ENCODE results near the gene FOXP1.

Gene FOXP1

GRCh38 chr3:71399478-71399877, 184.1 kb downstream of the FOXP1 start:
- H3K4me1 ChIP-seq (ENCODE audit: control insufficient read depth, insufficient read depth, low read length, unreplicated experiment): peaks cover 22% of the 10 kb centered on the region
- no peak overlapping the region for H3K4me3 ChIP-seq (ENCODE audit: low read depth, low read length)
- no peaks in the 10 kb centered on the region for H3K79me2 ChIP-seq (ENCODE audit: control insufficient read depth, insufficient read depth, low read length, unreplicated experiment)
- no peaks in the 10 kb centered on the region for H3K27me3 ChIP-seq (ENCODE audit: insufficient read depth, low read length)
- no peaks in the 10 kb centered on the region for H3K36me3 ChIP-seq (ENCODE audit: insufficient read depth, low read length)
- no peak overlapping the region for H2AFZ ChIP-seq (ENCODE audit: low read length, unreplicated experiment)
- H3K27ac ChIP-seq (ENCODE audit: low read depth, low read length): no peak overlapping the region

- H3K79me2 ChIP-seq (ENCODE audit: control insufficient read depth, insufficient read depth, low read length, unreplicated experiment): no peaks in the 10 kb centered on the region
- H3K4me1 ChIP-seq (ENCODE audit: control insufficient read depth, insufficient read depth, low read length, unreplicated experiment): peaks cover 22% of the 10 kb centered on the region
- H3K27me3 ChIP-seq (ENCODE audit: insufficient read depth, low read length): no peaks in the 10 kb centered on the region
- H3K36me3 ChIP-seq (ENCODE audit: insufficient read depth, low read length): no peaks in the 10 kb centered on the region
- H2AFZ ChIP-seq (ENCODE audit: low read length, unreplicated experiment): no peak overlapping the region
- no peak overlapping the region for H3K4me3 ChIP-seq (ENCODE audit: low read depth, low read length)
- no peak overlapping the region for H3K27ac ChIP-seq (ENCODE audit: low read depth, low read length)
These were observed 185.2 kb downstream of the FOXP1 start for GRCh38 chr3:71398157-71398836.

GRCh38 chr3:71397726-71398125, 185.8 kb downstream of the FOXP1 start:
- no peaks in the 10 kb centered on the region for H3K36me3 ChIP-seq (ENCODE audit: insufficient read depth, low read length)
- H3K27me3 ChIP-seq (ENCODE audit: insufficient read depth, low read length): no peaks in the 10 kb centered on the region
- no peaks in the 10 kb centered on the region for H3K79me2 ChIP-seq (ENCODE audit: control insufficient read depth, insufficient read depth, low read length, unreplicated experiment)
- no peak overlapping the region for H3K4me3 ChIP-seq (ENCODE audit: low read depth, low read length)
- peaks cover 22% of the 10 kb centered on the region for H3K4me1 ChIP-seq (ENCODE audit: control insufficient read depth, insufficient read depth, low read length, unreplicated experiment)
- no peak overlapping the region for H3K27ac ChIP-seq (ENCODE audit: low read depth, low read length)
- H2AFZ ChIP-seq (ENCODE audit: low read length, unreplicated experiment): no peak overlapping the region

GRCh38 chr3:71397046-71397445, 186.5 kb downstream of the FOXP1 start:
- no peak overlapping the region for H2AFZ ChIP-seq (ENCODE audit: low read length, unreplicated experiment)
- H3K79me2 ChIP-seq (ENCODE audit: control insufficient read depth, insufficient read depth, low read length, unreplicated experiment): no peaks in the 10 kb centered on the region

GRCh38 chr3:71395927-71396695, 187.4 kb downstream of the FOXP1 start:
- Histone ChIP-seq H3K27ac (ENCODE audit: low read depth, low read length) (peak overlapping the region; percentile 75), H3K4me1 (ENCODE audit: control insufficient read depth, insufficient read depth, low read length, unreplicated experiment) (peaks cover 22% of the 10 kb centered on the region), H3K79me2 (ENCODE audit: control insufficient read depth, insufficient read depth, low read length, unreplicated experiment) (no peaks in the 10 kb centered on the region)

More at GRCh38 chr3:71397046-71397445, 186.5 kb downstream of the FOXP1 start:
- Histone ChIP-seq H3K27me3 (ENCODE audit: insufficient read depth, low read length) (no peaks in the 10 kb centered on the region), H3K27ac (ENCODE audit: low read depth, low read length) (no peak overlapping the region), H3K4me3 (ENCODE audit: low read depth, low read length) (no peak overlapping the region), H3K36me3 (ENCODE audit: insufficient read depth, low read length) (no peaks in the 10 kb centered on the region), H3K4me1 (ENCODE audit: control insufficient read depth, insufficient read depth, low read length, unreplicated experiment) (peaks cover 22% of the 10 kb centered on the region)

GRCh38 chr3:71395470-71395869, 188.1 kb downstream of the FOXP1 start:
- Histone ChIP-seq H3K79me2 (ENCODE audit: control insufficient read depth, insufficient read depth, low read length, unreplicated experiment) (no peaks in the 10 kb centered on the region), H2AFZ (ENCODE audit: low read length, unreplicated experiment) (no peak overlapping the region), H3K36me3 (ENCODE audit: insufficient read depth, low read length) (no peaks in the 10 kb centered on the region), H3K4me1 (ENCODE audit: control insufficient read depth, insufficient read depth, low read length, unreplicated experiment) (peaks cover 22% of the 10 kb centered on the region), H3K27me3 (ENCODE audit: insufficient read depth, low read length) (no peaks in the 10 kb centered on the region), H3K27ac (ENCODE audit: low read depth, low read length) (peak overlapping the region; percentile 75), H3K4me3 (ENCODE audit: low read depth, low read length) (no peak overlapping the region)

More at GRCh38 chr3:71395927-71396695, 187.4 kb downstream of the FOXP1 start:
- Histone ChIP-seq H2AFZ (ENCODE audit: low read length, unreplicated experiment) (no peak overlapping the region), H3K4me3 (ENCODE audit: low read depth, low read length) (peak overlapping the region; percentile 33; the same call in 1 of the 2 replicates), H3K36me3 (ENCODE audit: insufficient read depth, low read length) (no peaks in the 10 kb centered on the region), H3K27me3 (ENCODE audit: insufficient read depth, low read length) (no peaks in the 10 kb centered on the region)

- Histone ChIP-seq H3K79me2 (ENCODE audit: control insufficient read depth, insufficient read depth, low read length, unreplicated experiment) (no peaks in the 10 kb centered on the region), H3K4me3 (ENCODE audit: low read depth, low read length) (no peak overlapping the region), H3K27me3 (ENCODE audit: insufficient read depth, low read length) (no peaks in the 10 kb centered on the region), H2AFZ (ENCODE audit: low read length, unreplicated experiment) (no peak overlapping the region), H3K36me3 (ENCODE audit: insufficient read depth, low read length) (no peaks in the 10 kb centered on the region), H3K4me1 (ENCODE audit: control insufficient read depth, insufficient read depth, low read length, unreplicated experiment) (peaks cover 27% of the 10 kb centered on the region), H3K27ac (ENCODE audit: low read depth, low read length) (no peak overlapping the region)
These were observed 189.8 kb downstream of the FOXP1 start for GRCh38 chr3:71393745-71394144.

- no peak overlapping the region for H2AFZ ChIP-seq (ENCODE audit: low read length, unreplicated experiment)
- H3K4me1 ChIP-seq (ENCODE audit: control insufficient read depth, insufficient read depth, low read length, unreplicated experiment): peaks cover 27% of the 10 kb centered on the region
- no peaks in the 10 kb centered on the region for H3K79me2 ChIP-seq (ENCODE audit: control insufficient read depth, insufficient read depth, low read length, unreplicated experiment)
- no peaks in the 10 kb centered on the region for H3K36me3 ChIP-seq (ENCODE audit: insufficient read depth, low read length)
- H3K4me3 ChIP-seq (ENCODE audit: low read depth, low read length): no peak overlapping the region
- H3K27me3 ChIP-seq (ENCODE audit: insufficient read depth, low read length): no peaks in the 10 kb centered on the region
- H3K27ac ChIP-seq (ENCODE audit: low read depth, low read length): no peak overlapping the region
These were observed 190.4 kb downstream of the FOXP1 start for GRCh38 chr3:71393093-71393492.

- Histone ChIP-seq H3K36me3 (ENCODE audit: insufficient read depth, low read length) (no peaks in the 10 kb centered on the region), H3K27me3 (ENCODE audit: insufficient read depth, low read length) (no peaks in the 10 kb centered on the region), H2AFZ (ENCODE audit: low read length, unreplicated experiment) (no peak overlapping the region), H3K79me2 (ENCODE audit: control insufficient read depth, insufficient read depth, low read length, unreplicated experiment) (no peaks in the 10 kb centered on the region), H3K27ac (ENCODE audit: low read depth, low read length) (no peak overlapping the region), H3K4me3 (ENCODE audit: low read depth, low read length) (no peak overlapping the region), H3K4me1 (ENCODE audit: control insufficient read depth, insufficient read depth, low read length, unreplicated experiment) (peaks cover 24% of the 10 kb centered on the region)
These were observed 191.3 kb downstream of the FOXP1 start for GRCh38 chr3:71392251-71392650.

- H3K4me1 ChIP-seq (ENCODE audit: control insufficient read depth, insufficient read depth, low read length, unreplicated experiment): peaks cover 19% of the 10 kb centered on the region
- H3K27ac ChIP-seq (ENCODE audit: low read depth, low read length): no peak overlapping the region
- H3K36me3 ChIP-seq (ENCODE audit: insufficient read depth, low read length): no peaks in the 10 kb centered on the region
- H3K27me3 ChIP-seq (ENCODE audit: insufficient read depth, low read length): no peaks in the 10 kb centered on the region
- no peaks in the 10 kb centered on the region for H3K79me2 ChIP-seq (ENCODE audit: control insufficient read depth, insufficient read depth, low read length, unreplicated experiment)
- no peak overlapping the region for H2AFZ ChIP-seq (ENCODE audit: low read length, unreplicated experiment)
- no peak overlapping the region for H3K4me3 ChIP-seq (ENCODE audit: low read depth, low read length)
These were observed 192.2 kb downstream of the FOXP1 start for GRCh38 chr3:71391361-71391760.
